ENCODE data around the gene WDHD1. TPM values are rescaled to one million over a fixed set of nuclear protein-coding genes. Genes with fewer than 3 reads are reported as not detected.

The WDHD1 gene
- total and polyA plus RNA-seq, 2 of the 4 experiments (the other 2 are of a cell fraction): 4.4 to 13.1 TPM

DNA sequence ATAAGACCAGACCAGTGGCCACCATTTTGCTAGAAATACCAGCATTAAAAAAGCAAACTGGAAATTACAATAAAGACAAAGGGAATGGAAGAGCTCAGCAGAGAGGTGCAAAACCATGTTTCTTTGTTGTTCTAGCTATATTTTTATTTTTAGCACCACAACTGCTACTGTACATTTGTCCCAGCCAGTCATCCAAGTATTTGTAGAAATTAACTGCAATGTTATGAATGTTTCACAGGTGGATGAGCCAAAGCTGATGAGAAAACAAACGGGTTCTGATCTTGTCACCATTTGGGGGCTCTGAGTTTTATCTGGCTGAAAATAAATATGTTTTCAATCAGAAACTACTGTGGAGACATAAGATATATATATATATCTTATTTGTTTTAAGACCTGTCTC lies 99.3 kb downstream of the WDHD1 start:
- Histone ChIP-seq H4K20me1 (ENCODE audit: insufficient read depth, low read length) (no peaks in the 10 kb centered on the region), H3K4me2 (ENCODE audit: low read depth, low read length) (no peak overlapping the region), H3K56ac (ENCODE audit: extremely low read depth, insufficient read depth, low read length) (no peak overlapping the region), H3K18ac (ENCODE audit: low read depth, low read length) (no peak overlapping the region), H3K14ac (replicated peaks; ENCODE audit: low read depth, low read length) (no peak overlapping the region), H3K27me3 (ENCODE audit: control insufficient read depth, insufficient read depth, low read length) (no peaks in the 10 kb centered on the region), H2BK5ac (ENCODE audit: low read depth, low read length, poor library complexity, severe bottlenecking) (no peak overlapping the region), H3K79me1 (ENCODE audit: low read depth in 1 of 2, low read length in 2 of 2) (no peaks in the 10 kb centered on the region), H3K36me3 (ENCODE audit: control insufficient read depth, insufficient read depth, low read length) (no peaks in the 10 kb centered on the region), H2BK20ac (ENCODE audit: low read depth, low read length) (no peak overlapping the region), H3K9ac (ENCODE audit: low read depth, low read length) (no peak overlapping the region), H2AK5ac (ENCODE audit: low read depth, low read length) (no peak overlapping the region), H2AFZ (replicated peaks; ENCODE audit: low read length, poor library complexity) (no peak overlapping the region), H3K9me1 (ENCODE audit: insufficient read depth, low read length) (no peaks in the 10 kb centered on the region; the same call in 1 of the 2 replicates), H3K27ac (ENCODE audit: insufficient read depth, low read length) (no peak overlapping the region), H3K4me3 (ENCODE audit: insufficient read depth, low read depth, low read length) (no peak overlapping the region), H2BK15ac (ENCODE audit: low read depth, low read length) (no peak overlapping the region), H4K8ac (ENCODE audit: low read depth in 2 of 2, low read length in 2 of 2) (no peak overlapping the region), H4K5ac (ENCODE audit: low read depth, low read length) (no peak overlapping the region), H4K91ac (ENCODE audit: insufficient read depth, low read depth, low read length) (no peak overlapping the region), H3K23ac (ENCODE audit: low read depth, low read length) (no peak overlapping the region), H3K4me1 (ENCODE audit: control insufficient read depth, insufficient read depth, low read length) (no peaks in the 10 kb centered on the region; the same call in 1 of the 2 replicates), H3K9me3 (ENCODE audit: control insufficient read depth, insufficient read depth, low read length) (no peaks in the 10 kb centered on the region), H2AK9ac (replicated peaks; ENCODE audit: low read depth, low read length, poor library complexity) (no peak overlapping the region), H3K4ac (ENCODE audit: low read depth, low read length) (no peak overlapping the region), H2BK120ac (ENCODE audit: low read depth, low read length) (no peak overlapping the region)
- dilution Hi-C loops (cut with HindIII; ENCODE audit: low sequenced_read_pairs, unreplicated experiment): no loop called here
- ATAC-seq (ENCODE audit: low read depth): no peak
- no TSS peak for BruUV-seq (replicated peaks)
- in situ Hi-C loops (cut with MboI; ENCODE audit: low sequenced_read_pairs): no loop called here
- no peak for TF ChIP-seq MXI1 (IDR thresholded peaks at IDR 0.05; ENCODE audit: borderline replicate concordance, low read depth, low read length)
- TF ChIP-seq RAD21 (IDR thresholded peaks at IDR 0.05; ENCODE audit: low read length): no peak
- no peak for TF ChIP-seq SMC3 (IDR thresholded peaks at IDR 0.05; ENCODE audit: low read depth, low read length)
- no peak for TF ChIP-seq BHLHE40 (IDR thresholded peaks at IDR 0.05; ENCODE audit: low read depth, low read length)
- no peak for TF ChIP-seq CHD1 (IDR thresholded peaks at IDR 0.05; ENCODE audit: low read depth, low read length)
- TF ChIP-seq NFE2L2 (IDR thresholded peaks at IDR 0.05; ENCODE audit: low read depth, low read length): no peak
- no peak for TF ChIP-seq USF2 (IDR thresholded peaks at IDR 0.05; ENCODE audit: low read depth, low read length)
- no peak for TF ChIP-seq CEBPB (IDR thresholded peaks at IDR 0.05; ENCODE audit: low read depth, low read length)
- no peak for TF ChIP-seq RFX5 (IDR thresholded peaks at IDR 0.05; ENCODE audit: low read depth, low read length)
- TF ChIP-seq ELK1 (IDR thresholded peaks at IDR 0.05; ENCODE audit: borderline replicate concordance, low read depth, low read length): no peak
- TF ChIP-seq POLR2A (IDR thresholded peaks at IDR 0.05; ENCODE audit: low read depth, low read length): no peak
- TF ChIP-seq, protein P1, sequence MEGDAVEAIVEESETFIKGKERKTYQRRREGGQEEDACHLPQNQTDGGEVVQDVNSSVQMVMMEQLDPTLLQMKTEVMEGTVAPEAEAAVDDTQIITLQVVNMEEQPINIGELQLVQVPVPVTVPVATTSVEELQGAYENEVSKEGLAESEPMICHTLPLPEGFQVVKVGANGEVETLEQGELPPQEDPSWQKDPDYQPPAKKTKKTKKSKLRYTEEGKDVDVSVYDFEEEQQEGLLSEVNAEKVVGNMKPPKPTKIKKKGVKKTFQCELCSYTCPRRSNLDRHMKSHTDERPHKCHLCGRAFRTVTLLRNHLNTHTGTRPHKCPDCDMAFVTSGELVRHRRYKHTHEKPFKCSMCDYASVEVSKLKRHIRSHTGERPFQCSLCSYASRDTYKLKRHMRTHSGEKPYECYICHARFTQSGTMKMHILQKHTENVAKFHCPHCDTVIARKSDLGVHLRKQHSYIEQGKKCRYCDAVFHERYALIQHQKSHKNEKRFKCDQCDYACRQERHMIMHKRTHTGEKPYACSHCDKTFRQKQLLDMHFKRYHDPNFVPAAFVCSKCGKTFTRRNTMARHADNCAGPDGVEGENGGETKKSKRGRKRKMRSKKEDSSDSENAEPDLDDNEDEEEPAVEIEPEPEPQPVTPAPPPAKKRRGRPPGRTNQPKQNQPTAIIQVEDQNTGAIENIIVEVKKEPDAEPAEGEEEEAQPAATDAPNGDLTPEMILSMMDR (conservative IDR thresholded peaks at IDR 0.05; ENCODE audit: low read depth, low read length): no peak
- no peak for TF ChIP-seq RCOR1 (IDR thresholded peaks at IDR 0.05; ENCODE audit: insufficient replicate concordance, low read length)
- TF ChIP-seq MAZ (IDR thresholded peaks at IDR 0.05; ENCODE audit: borderline replicate concordance, low read depth, low read length): no peak
- no peak for TF ChIP-seq FOS (IDR thresholded peaks at IDR 0.05; ENCODE audit: low read depth, low read length)
- TF ChIP-seq MAFK (IDR thresholded peaks at IDR 0.05; ENCODE audit: low read depth, low read length): no peak
- CTCF ChIA-PET: no interaction called here
- intact Hi-C loops (cut with micrococcal nuclease): no loop called here
- POLR2A ChIA-PET (ENCODE audit: unreplicated experiment): no interaction called here
- WGBS, 2 experiments (ENCODE audit: extremely low coverage in 2 of 2, insufficient read length in 1 of 2): no CpG with 5 or more reads among the region's 1 CpG
- DNase-seq: no peak

Measured in IMR-90 (cell line).